ENCODE data around the gene NECAP2. TPM values are rescaled to one million over a fixed set of nuclear protein-coding genes. Genes with fewer than 3 reads are reported as not detected.
"Not testable (repeated sequence)": the region's sequence is repeated elsewhere in the genome, so short reads cannot be mapped to it uniquely, and the experiment has no call there.

Gene NECAP2
- total RNA-seq, 1 donor from 2014 or later: 48.2 TPM

DNA sequence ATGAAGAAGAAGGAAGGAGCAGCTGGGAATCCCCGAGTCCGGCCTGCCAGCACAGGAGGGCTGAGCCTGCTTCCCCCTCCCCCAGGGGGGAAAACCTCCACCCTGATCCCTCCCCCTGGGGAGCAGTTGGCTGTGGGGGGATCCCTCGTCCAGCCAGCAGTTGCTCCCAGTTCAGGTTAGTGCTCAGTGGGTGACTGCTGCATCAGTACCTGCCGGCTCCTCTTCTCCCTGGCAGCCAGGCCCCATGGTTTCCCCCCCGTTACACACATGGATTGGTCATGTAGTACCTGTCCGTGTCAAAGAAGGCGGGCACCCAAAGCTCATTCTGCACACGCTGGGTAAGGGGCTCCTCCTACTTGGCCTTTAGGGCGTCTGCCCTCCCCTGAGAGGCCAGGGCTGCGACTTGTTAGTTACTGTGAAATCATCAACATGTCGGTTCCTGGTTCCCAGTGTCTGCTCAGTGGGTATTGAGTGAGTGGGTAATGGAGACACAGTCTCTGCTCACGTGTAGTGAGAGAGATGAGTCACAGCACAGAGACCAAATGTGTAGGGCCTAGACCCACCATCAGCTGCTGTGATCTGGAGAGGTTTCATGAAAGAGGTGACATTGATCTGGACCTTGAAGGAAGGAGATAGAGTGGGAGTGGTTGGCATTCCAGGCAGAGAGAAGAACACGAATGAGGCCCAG is 11.5 kb downstream of the NECAP2 start:
- Mint-ChIP-seq H3K4me1 (ENCODE audit: unreplicated experiment) (no peaks in the 10 kb centered on the region), H3K9me3 (no peaks in the 10 kb centered on the region), H3K27me3 (no peaks in the 10 kb centered on the region), H3K27ac (no peak overlapping the region), H3K4me3 (no peak overlapping the region), H3K36me3 (peaks cover 23% of the 10 kb centered on the region)
- DNase-seq (ENCODE audit: extremely low spot score, unreplicated experiment): no peak
- TF ChIP-seq, protein P1, sequence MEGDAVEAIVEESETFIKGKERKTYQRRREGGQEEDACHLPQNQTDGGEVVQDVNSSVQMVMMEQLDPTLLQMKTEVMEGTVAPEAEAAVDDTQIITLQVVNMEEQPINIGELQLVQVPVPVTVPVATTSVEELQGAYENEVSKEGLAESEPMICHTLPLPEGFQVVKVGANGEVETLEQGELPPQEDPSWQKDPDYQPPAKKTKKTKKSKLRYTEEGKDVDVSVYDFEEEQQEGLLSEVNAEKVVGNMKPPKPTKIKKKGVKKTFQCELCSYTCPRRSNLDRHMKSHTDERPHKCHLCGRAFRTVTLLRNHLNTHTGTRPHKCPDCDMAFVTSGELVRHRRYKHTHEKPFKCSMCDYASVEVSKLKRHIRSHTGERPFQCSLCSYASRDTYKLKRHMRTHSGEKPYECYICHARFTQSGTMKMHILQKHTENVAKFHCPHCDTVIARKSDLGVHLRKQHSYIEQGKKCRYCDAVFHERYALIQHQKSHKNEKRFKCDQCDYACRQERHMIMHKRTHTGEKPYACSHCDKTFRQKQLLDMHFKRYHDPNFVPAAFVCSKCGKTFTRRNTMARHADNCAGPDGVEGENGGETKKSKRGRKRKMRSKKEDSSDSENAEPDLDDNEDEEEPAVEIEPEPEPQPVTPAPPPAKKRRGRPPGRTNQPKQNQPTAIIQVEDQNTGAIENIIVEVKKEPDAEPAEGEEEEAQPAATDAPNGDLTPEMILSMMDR (conservative IDR thresholded peaks at IDR 0.05): no peak

DNA sequence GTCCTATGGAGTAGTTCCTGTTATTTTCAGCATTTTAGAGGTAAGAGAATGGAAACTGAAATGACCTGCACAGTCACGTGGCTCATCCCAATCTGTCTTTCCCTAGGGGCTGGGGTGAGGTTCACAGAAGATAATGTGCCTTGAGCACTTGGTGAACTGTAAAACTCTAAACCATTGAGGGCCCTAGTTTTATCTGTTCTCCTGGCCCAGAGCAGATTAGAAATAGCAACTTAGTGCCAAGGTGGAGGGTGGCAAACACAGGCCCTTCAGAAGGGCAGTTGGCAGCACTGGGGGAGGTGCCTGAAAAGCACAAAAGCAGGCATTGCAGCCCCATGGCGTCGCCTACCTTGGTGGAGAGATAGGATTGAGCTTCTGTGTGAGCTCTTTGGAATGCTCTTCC is 14.4 kb downstream of the NECAP2 start:
- peaks cover 22% of the 10 kb centered on the region for H3K36me3 Mint-ChIP-seq
- H3K4me3 Mint-ChIP-seq; H3K4me1 Mint-ChIP-seq (ENCODE audit: unreplicated experiment); H3K27me3 Mint-ChIP-seq; DNase-seq (ENCODE audit: extremely low spot score, unreplicated experiment); H3K27ac Mint-ChIP-seq; H3K9me3 Mint-ChIP-seq: not testable (repeated sequence)

DNA sequence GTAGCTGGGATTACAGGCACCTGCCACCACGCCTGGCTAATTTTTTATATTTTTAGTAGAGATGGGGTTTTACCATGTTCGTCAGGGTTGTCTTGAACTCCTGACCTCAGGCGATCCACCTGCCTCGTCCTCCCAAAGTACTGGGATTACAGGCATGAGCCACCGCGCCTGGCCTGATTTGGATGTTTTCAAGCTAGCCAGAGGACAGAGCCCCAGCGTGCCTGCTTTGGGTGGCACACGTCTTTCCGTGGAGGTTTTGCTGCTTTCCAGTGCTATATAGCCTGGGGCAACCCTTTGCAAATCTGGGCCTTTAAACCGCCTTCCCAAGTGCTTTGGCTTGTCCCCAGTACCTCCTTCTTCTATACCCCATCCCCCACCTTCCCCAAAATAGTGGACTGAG is 15.6 kb downstream of the NECAP2 start:
- peaks cover 27% of the 10 kb centered on the region for H3K36me3 Mint-ChIP-seq
- not testable (repeated sequence) for DNase-seq (ENCODE audit: extremely low spot score, unreplicated experiment); H3K9me3 Mint-ChIP-seq; H3K4me1 Mint-ChIP-seq (ENCODE audit: unreplicated experiment); H3K27ac Mint-ChIP-seq; H3K4me3 Mint-ChIP-seq; H3K27me3 Mint-ChIP-seq

DNA sequence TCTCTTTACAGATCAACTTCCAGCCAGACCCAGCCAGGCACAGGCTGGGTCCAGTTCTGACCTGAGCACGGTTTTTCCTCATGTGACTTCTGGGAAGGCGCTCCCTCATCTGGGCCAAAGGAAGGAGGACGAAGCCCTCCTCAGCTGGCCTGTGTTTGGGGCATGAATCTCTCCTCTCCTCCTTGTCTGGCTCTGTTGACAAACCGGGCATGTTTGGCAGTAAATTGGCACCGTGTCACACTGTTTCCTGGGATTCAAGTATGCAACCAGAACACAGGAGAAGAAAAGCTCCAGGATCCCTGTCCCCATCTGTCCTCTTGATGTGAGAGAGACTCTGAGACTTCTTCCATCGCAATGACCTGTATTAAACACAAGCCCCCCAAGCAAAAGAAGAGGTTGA is 18.3 kb downstream of the NECAP2 start:
- no peaks in the 10 kb centered on the region for H3K27me3 Mint-ChIP-seq

DNA sequence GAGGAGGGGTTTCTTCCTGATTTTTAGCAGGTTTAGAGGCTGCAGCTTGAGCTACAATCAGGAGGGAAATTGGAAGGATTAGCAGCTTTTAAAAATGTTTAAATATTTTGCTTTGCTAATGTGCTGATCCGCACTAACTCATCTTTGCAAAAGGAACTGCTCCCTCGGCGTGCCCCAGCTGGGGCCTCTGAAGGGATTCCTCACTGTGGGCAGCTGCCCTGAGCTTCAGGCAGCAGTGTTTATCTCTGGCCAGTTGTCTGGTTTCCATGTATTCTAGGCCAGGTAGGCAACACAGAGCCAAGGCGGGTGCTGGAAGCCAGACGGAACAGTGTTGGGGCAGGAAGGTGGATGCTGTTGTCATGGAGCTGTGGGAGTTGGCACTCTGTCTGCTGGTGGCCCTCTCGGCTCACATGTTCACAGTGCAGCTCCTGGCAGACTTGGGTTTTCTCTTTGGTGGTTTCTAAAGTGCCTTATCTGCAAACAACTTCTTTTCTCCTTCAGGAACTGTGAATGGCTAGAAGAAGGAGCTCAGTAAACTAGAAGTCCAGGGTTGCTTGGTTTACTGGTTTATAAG is 18.9 kb downstream of the NECAP2 start:
- H3K27ac Mint-ChIP-seq: no peak overlapping the region
- no peak overlapping the region for H3K4me3 Mint-ChIP-seq
- H3K9me3 Mint-ChIP-seq: no peaks in the 10 kb centered on the region
- no peak for DNase-seq (ENCODE audit: extremely low spot score, unreplicated experiment)
- H3K27me3 Mint-ChIP-seq: no peaks in the 10 kb centered on the region
- TF ChIP-seq, protein P1 (conservative IDR thresholded peaks at IDR 0.05): no peak
- H3K4me1 Mint-ChIP-seq (ENCODE audit: unreplicated experiment): no peaks in the 10 kb centered on the region
- peaks cover 25% of the 10 kb centered on the region for H3K36me3 Mint-ChIP-seq

More for the DNA sequence above, 18.3 kb downstream of the NECAP2 start:
- Mint-ChIP-seq H3K36me3 (peaks cover 25% of the 10 kb centered on the region), H3K9me3 (no peaks in the 10 kb centered on the region), H3K4me1 (ENCODE audit: unreplicated experiment) (no peaks in the 10 kb centered on the region), H3K4me3 (no peak overlapping the region), H3K27ac (no peak overlapping the region)
- DNase-seq (ENCODE audit: extremely low spot score, unreplicated experiment): no peak
- TF ChIP-seq, protein P1 (conservative IDR thresholded peaks at IDR 0.05): no peak

DNA sequence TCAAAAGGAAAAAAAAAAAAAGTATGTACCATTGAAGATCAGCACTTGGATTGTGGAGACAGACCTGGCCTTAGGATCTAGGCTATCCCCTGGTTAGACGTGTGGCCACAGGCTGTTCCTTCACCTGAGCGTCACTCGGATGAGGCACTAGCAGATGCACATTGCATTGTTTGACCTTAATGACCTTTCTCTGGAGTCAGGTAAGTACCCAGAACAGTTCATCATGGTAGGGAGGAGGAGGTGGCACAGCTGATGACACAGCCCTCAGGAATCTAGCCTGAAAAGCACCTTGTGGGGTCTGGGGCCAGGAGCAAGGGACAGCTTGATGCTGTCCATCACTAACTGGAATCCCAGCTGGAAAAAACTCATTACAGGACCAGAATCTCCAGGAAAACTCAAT is 21.2 kb downstream of the NECAP2 start:
- Mint-ChIP-seq H3K4me1 (ENCODE audit: unreplicated experiment) (no peaks in the 10 kb centered on the region), H3K36me3 (peaks cover 28% of the 10 kb centered on the region), H3K27me3 (no peaks in the 10 kb centered on the region), H3K27ac (no peak overlapping the region), H3K9me3 (no peaks in the 10 kb centered on the region), H3K4me3 (no peak overlapping the region)
- TF ChIP-seq, protein P1 (conservative IDR thresholded peaks at IDR 0.05): no peak
- no peak for DNase-seq (ENCODE audit: extremely low spot score, unreplicated experiment)

Data from type B pancreatic cell (in vitro differentiated cells).